HG02970 (cell line): Measurements from ENCODE around the gene ITLN2.
"Not testable (repeated sequence)": the region's sequence is repeated elsewhere in the genome, so short reads cannot be mapped to it uniquely, and the experiment has no call there.

ENCODE experiments used
- ATAC-seq: cut with Tn5 transposase; IDR thresholded peaks from one replicate; pipeline ENCODE4 v1.9.1; 2021; ENCODE audit warnings: mild to moderate bottlenecking, moderate library complexity, moderate number of reproducible peaks; ENCODE audit not compliant: unreplicated experiment, low FRiP score

Gene ITLN2

DNA sequence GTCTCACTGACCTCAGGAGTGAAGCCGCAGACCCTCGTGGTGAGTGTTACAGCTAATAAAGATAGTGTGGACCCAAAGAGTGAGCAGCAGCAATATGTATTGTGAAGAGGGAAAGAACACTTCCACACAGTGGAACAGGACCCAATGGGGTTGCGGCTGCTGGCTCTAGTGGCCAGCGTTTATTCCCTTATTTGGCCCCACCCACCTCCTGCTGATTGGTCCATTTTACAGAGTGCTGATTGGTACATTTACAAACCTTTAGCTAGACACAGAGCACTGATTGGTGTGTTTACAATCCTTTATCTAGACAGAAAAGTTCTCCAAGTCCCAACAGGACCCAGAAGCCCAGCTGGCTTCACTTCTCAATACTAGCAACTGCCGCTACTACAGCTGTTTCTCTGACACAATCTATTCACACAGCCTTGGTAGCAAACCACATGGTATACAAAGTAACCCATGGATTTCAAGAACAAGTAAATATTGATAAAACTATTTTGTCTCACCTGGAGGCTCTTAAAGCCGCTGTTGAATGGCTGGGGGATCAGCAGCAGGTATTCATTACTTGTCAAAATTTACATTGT lies 44.3 kb downstream of the ITLN2 start:
- ATAC-seq: no peak

DNA sequence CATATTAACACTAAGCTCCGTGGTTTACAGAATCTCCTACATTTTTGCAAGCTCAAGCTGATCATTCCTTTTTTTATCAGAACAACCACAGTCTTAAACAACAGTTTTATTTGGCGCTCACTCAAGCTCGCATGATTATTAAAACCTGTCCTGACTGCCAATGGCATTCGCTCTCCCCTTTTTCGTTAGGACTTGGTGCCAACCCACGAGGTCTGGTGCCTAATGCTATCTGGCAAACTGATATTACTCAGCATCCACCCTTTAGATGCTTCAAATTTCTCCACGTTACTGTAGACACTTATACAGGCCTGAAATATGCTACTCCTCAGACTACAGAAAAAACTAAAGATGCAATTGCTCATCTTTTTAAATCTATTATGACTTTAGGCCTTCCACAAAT lies 46.6 kb downstream of the ITLN2 start:
- ATAC-seq: no peak

DNA sequence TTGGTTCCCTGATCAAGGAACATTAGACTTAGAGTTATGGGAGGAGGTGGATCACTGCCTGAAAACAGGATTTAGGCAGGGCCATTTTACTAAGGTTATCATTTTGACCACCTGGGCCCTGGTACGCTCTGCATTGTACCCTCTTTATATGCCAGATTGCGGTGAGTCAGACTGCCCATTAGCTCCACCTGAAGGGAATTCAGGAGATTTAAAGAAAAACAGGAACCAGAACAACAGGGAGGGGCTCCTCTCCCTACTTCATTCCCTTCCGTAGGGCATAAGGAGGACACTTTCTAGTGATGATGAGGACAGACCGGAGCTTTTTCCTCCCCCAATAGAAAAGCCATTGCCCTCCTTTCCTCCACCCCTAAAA lies 49.0 kb downstream of the ITLN2 start:
- ATAC-seq: no peak

DNA sequence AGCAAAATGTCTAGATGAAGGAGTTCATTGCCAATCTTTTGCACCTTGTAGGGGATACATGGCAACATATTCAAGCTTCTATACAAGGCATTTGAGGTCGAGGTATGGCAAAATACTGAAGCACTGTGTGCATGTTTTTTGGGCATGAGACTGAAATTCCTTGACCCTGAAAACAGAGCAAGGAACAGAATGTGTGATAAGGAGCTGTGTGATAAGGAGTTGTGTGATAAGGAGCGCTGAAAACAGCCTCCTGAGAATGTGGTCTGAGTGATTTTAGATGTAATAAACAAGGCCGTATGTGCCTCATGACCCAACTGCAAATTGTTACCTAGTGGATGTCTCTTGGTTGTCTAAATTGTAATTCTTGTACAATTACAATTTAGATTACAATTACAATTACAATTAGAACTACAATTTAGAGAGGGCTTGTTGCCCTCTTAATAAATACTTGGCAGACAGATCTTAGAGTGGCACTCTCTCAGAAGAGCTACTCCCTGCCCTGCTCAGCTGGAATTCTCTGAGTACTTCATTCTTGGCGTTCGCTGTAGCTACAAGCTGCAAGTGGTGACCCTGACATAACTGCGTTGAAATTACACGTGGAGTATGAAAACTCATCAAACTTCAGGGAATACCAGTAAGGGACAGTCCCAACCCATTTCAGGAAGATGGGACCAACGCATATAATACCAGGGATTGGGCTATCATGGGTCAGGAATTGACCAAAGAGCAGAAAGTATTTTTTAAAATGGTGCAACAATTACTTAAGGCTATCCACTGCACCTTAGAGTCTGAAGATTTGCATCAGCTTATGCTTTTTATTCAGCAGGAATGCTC lies 49.6 kb downstream of the ITLN2 start:
- no peak for ATAC-seq

DNA sequence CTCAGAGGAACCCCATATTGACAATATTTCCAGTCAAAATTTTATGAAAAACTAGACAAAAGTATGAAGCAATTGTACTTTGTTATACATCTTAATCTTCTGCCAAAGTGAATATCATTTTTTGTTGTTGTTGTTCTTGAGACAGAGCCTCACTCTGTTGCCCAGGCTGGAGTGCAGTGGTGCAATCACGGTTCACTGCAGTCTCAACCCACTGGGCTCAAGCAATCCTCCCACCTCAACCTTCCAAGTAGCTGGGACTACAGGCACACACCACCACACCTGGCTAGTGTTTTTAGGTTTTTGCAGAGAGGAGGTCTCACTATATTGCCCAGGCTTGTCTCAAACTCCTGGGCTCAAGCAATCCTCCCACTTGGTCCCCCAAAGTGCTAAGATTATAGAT lies 52.4 kb downstream of the ITLN2 start:
- ATAC-seq: not testable (repeated sequence)

DNA sequence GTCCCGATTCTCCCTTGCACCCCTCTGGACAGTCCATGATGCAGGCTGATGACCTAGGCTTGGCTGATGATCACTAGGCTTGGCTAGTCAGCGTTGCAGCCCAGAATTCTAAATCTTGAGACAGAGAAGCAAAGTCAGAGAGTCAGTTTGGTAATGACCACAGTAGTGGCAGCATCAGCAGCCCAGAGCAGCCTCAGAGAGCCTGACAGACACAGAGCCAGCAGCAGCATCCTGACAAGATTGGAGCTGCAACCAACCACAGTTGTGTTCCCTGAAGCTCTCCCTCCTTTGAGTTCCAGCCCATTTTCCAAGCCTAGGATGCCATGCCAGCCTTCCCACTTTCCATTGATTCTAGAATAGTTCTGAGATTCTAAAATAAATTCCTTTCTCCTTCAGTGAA lies 52.8 kb downstream of the ITLN2 start:
- no peak for ATAC-seq

DNA sequence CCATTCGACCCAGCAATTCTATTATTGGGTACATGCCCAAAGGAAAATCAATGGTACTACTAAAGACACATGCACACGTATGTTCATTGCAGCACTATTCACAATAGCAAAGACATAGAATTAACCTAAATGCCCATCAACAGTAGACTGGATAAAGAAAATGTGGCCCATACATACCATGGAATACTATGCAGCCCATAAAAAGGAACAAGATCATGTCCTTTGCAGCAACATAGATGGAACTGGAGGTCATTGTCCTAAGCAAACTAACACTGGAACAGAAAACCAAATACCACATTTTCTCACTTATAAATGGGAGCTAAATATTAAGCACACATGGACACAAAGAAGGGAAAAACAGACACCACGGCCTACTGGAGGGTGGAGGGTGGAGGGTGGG lies 53.9 kb downstream of the ITLN2 start:
- not testable (repeated sequence) for ATAC-seq
